WI38 (cell line): ENCODE measurements around the gene MYH2.

ENCODE experiments used
- H3K4me3 ChIP-seq: 2 replicates; pipeline ENCODE4 v1.5.1; 2011; ENCODE audit warnings: low read depth, mild to moderate bottlenecking, control low read depth, low read length
- TF ChIP-seq, protein P1 (sequence below): IDR thresholded peaks from 2 replicates; pipeline ENCODE4 v1.5.1; 2012; ENCODE audit warnings: low read depth, mild to moderate bottlenecking, control low read depth, low read length

Gene MYH2

GRCh38 chr17:10549096-10549842, at the start of gene MYH2:
Gene MYH2 (minus strand): TSS chr17:10549658. CDS start chr17:10547920, 1,738 bp downstream.
- H3K4me3 ChIP-seq: no peak within 1 kb of the TSS
- TF ChIP-seq, protein P1, sequence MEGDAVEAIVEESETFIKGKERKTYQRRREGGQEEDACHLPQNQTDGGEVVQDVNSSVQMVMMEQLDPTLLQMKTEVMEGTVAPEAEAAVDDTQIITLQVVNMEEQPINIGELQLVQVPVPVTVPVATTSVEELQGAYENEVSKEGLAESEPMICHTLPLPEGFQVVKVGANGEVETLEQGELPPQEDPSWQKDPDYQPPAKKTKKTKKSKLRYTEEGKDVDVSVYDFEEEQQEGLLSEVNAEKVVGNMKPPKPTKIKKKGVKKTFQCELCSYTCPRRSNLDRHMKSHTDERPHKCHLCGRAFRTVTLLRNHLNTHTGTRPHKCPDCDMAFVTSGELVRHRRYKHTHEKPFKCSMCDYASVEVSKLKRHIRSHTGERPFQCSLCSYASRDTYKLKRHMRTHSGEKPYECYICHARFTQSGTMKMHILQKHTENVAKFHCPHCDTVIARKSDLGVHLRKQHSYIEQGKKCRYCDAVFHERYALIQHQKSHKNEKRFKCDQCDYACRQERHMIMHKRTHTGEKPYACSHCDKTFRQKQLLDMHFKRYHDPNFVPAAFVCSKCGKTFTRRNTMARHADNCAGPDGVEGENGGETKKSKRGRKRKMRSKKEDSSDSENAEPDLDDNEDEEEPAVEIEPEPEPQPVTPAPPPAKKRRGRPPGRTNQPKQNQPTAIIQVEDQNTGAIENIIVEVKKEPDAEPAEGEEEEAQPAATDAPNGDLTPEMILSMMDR: no peak

- TF ChIP-seq, protein P1: no peak
Observed at GRCh38 chr17:10598621-10599020, 49.2 kb upstream of the MYH2 start.

DNA sequence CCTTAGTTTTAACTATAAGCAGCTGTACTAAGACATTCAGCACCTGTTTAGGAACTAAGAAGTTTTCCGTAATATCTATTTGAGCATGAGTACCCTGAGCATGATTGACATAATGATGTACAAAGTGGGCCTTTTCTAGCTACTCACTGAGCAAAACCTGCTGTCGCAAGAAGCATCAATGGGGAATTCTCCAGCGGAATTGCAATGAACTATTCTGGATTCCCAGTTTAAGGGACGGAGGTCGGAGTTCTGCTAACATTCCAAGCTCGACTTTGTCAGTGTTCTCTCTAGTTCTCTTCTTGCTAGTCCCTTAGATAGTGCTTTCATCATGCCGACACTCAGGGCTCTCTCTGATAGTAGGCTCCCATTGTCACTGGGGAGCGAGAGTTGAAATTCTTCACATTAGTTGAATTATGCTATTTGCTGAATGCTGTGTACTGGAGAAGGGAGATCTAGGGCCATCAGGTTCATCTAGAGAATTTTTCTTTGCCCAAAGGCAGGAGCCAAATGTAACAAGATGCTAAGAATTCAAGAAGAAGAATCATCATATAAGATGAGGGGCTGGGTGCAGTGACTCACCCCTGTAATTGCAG, 40.2 kb upstream of the MYH2 start:
- TF ChIP-seq, protein P1: no peak
- H3K4me3 ChIP-seq: no peak overlapping the region

More at GRCh38 chr17:10598621-10599020, 49.2 kb upstream of the MYH2 start:
- no peak overlapping the region for H3K4me3 ChIP-seq

GRCh38 chr17:10585529-10585928, 36.1 kb upstream of the MYH2 start:
- TF ChIP-seq, protein P1: no peak
- H3K4me3 ChIP-seq: no peak overlapping the region

DNA sequence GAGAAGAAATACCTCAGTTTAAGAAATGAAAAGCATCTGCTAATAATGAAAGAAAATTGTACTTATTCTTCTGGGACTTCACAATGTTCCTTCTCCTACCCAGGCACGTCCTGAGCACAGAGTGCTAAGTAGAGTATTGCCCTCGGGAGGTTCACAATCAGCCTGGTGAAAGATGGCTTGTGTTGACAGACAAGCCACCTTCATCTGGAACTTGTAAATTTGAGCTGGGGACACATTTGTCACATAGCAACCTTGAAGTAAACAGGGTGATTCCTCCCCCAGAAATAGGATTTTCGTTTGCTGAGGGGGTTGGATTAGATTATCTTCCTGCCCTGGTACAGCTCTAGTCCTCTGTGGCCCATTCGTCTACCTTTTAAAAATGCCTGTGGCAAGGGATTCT, 34.4 kb upstream of the MYH2 start:
- no peak overlapping the region for H3K4me3 ChIP-seq
- TF ChIP-seq, protein P1: no peak

DNA sequence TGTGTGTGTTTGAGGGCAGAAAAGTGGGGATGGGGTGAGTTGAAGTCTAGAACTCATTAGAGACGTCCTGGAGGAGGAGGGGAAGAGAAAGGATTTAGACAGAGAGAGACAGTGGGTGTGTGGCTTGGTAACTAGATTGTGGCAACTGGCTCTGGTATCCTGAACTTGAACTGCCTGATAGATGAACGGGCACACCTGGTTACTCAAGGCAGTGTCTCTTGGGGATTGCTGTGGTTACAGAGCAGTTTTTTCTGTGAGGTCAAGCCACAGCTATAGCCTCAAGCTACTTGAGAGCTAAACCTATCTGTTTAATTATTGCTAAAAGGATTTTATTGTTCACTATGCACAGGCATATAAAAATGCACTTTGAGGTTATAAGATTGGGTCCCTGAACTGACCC, 29.8 kb upstream of the MYH2 start:
- H3K4me3 ChIP-seq: no peak overlapping the region
- TF ChIP-seq, protein P1: no peak

DNA sequence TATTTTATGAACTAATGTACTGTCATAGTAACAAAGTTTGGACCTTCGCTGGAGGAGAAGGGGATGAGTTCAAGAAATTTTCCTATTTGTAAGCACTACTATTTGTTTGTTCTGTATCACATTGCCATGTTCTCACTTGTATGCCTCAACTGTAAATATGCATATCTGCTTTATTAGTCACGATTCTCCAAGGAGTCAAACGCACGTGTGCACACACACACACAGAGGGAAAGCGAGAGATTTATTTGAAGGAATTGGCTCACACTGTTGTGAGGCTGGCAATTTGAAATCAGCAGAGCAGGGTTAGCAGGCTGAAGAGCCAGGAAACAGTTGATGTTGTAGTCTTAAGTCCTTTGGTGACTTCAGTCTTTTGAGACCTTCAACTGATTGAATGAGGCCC, 24.9 kb upstream of the MYH2 start:
- TF ChIP-seq, protein P1: no peak
- no peak overlapping the region for H3K4me3 ChIP-seq
